ENCODE results near the gene STK32C. TPM values are rescaled to one million over a fixed set of nuclear protein-coding genes. Genes with fewer than 3 reads are reported as not detected.

The STK32C gene
- total and polyA plus RNA-seq, 2 of the 4 experiments (the other 2 are of a cell fraction), result 5.0 to 8.3 TPM

- Histone ChIP-seq H3K79me1 (ENCODE audit: low read depth in 1 of 2, low read length in 2 of 2) (no peaks in the 10 kb centered on the region), H2BK15ac (ENCODE audit: low read depth, low read length) (no peak overlapping the region), H4K20me1 (ENCODE audit: insufficient read depth, low read length) (no peaks in the 10 kb centered on the region), H3K23ac (ENCODE audit: low read depth, low read length) (no peak overlapping the region), H2BK120ac (ENCODE audit: low read depth, low read length) (no peak overlapping the region), H3K9me3 (ENCODE audit: control insufficient read depth, insufficient read depth, low read length) (no peaks in the 10 kb centered on the region), H2AFZ (replicated peaks; ENCODE audit: low read length, poor library complexity) (peak overlapping the region; percentile 85), H3K4me2 (ENCODE audit: low read depth, low read length) (no peak overlapping the region), H3K27ac (ENCODE audit: insufficient read depth, low read length) (no peak overlapping the region), H2AK9ac (replicated peaks; ENCODE audit: low read depth, low read length, poor library complexity) (peak overlapping the region; percentile 67), H3K4me1 (ENCODE audit: control insufficient read depth, insufficient read depth, low read length) (no peaks in the 10 kb centered on the region), H3K9me1 (ENCODE audit: insufficient read depth, low read length) (no peaks in the 10 kb centered on the region), H3K4me3 (ENCODE audit: insufficient read depth, low read depth, low read length) (no peak overlapping the region), H2BK5ac (ENCODE audit: low read depth, low read length, poor library complexity, severe bottlenecking) (no peak overlapping the region), H4K5ac (ENCODE audit: low read depth, low read length) (no peak overlapping the region), H2BK20ac (ENCODE audit: low read depth, low read length) (no peak overlapping the region), H4K8ac (ENCODE audit: low read depth in 2 of 2, low read length in 2 of 2) (no peak overlapping the region), H3K36me3 (ENCODE audit: control insufficient read depth, insufficient read depth, low read length) (no peaks in the 10 kb centered on the region), H4K91ac (ENCODE audit: insufficient read depth, low read depth, low read length) (no peak overlapping the region), H3K14ac (replicated peaks; ENCODE audit: low read depth, low read length) (no peak overlapping the region), H3K27me3 (ENCODE audit: control insufficient read depth, insufficient read depth, low read length) (no peaks in the 10 kb centered on the region), H3K56ac (ENCODE audit: extremely low read depth, insufficient read depth, low read length) (no peak overlapping the region), H3K18ac (ENCODE audit: low read depth, low read length) (no peak overlapping the region), H3K9ac (ENCODE audit: low read depth, low read length) (no peak overlapping the region), H3K4ac (ENCODE audit: low read depth, low read length) (no peak overlapping the region), H2AK5ac (ENCODE audit: low read depth, low read length) (no peak overlapping the region)
- intact Hi-C loops (cut with micrococcal nuclease), result loop anchor here (1.0 kb wide), 3 partner anchors 129 to 414 kb away; no protein-coding TSS in a partner anchor
- in situ Hi-C loops (cut with MboI; ENCODE audit: low sequenced_read_pairs), result loop anchor here (5.0 to 10.0 kb wide), 3 partner anchors 124 to 412 kb away; no protein-coding TSS in a partner anchor
- dilution Hi-C loops (cut with HindIII; ENCODE audit: low sequenced_read_pairs, unreplicated experiment), result no loop called here
- no peak for TF ChIP-seq ELK1 (IDR thresholded peaks at IDR 0.05; ENCODE audit: borderline replicate concordance, low read depth, low read length)
- peak; percentile 99 for TF ChIP-seq SMC3 (IDR thresholded peaks at IDR 0.05; ENCODE audit: low read depth, low read length)
- 0 out of 2 replicates have a peak, but pooled peaks have one; percentile 41 for TF ChIP-seq MAZ (IDR thresholded peaks at IDR 0.05; ENCODE audit: borderline replicate concordance, low read depth, low read length)
- peak; percentile 45; the same call in 1 of the 2 replicates for TF ChIP-seq POLR2A (IDR thresholded peaks at IDR 0.05; ENCODE audit: low read depth, low read length)
- no peak for TF ChIP-seq CEBPB (IDR thresholded peaks at IDR 0.05; ENCODE audit: low read depth, low read length)
- peak; percentile 100 for TF ChIP-seq CTCF (conservative IDR thresholded peaks at IDR 0.05; ENCODE audit: low read depth, low read length)
- peak; percentile 99 for TF ChIP-seq RAD21 (IDR thresholded peaks at IDR 0.05; ENCODE audit: low read length)
- TF ChIP-seq RCOR1 (IDR thresholded peaks at IDR 0.05; ENCODE audit: insufficient replicate concordance, low read length), result no peak
- peak; percentile 31; the same call in 1 of the 2 replicates for TF ChIP-seq USF2 (IDR thresholded peaks at IDR 0.05; ENCODE audit: low read depth, low read length)
- no peak for TF ChIP-seq NFE2L2 (IDR thresholded peaks at IDR 0.05; ENCODE audit: low read depth, low read length)
- no peak for TF ChIP-seq CHD1 (IDR thresholded peaks at IDR 0.05; ENCODE audit: low read depth, low read length)
- peak; percentile 61; the same call in 1 of the 2 replicates for TF ChIP-seq MXI1 (IDR thresholded peaks at IDR 0.05; ENCODE audit: borderline replicate concordance, low read depth, low read length)
- ATAC-seq (ENCODE audit: low read depth) (peak; percentile 99), DNase-seq (peak; percentile 71)
- WGBS, 2 experiments (ENCODE audit: extremely low coverage in 2 of 2, insufficient read length in 1 of 2), result 58% methylated on average over 12 of the region's 16 CpGs; no CpG with 5 or more reads in 1 of the 2 experiments
- CTCF ChIA-PET, result no interaction called here
- no TSS peak for BruUV-seq (replicated peaks)
- POLR2A ChIA-PET (ENCODE audit: unreplicated experiment), result no interaction called here
Measured at GRCh38 chr10:132223156-132223590, 84.6 kb downstream of the STK32C start.
